ENCODE results near the gene KLHL36.

Gene KLHL36

DNA sequence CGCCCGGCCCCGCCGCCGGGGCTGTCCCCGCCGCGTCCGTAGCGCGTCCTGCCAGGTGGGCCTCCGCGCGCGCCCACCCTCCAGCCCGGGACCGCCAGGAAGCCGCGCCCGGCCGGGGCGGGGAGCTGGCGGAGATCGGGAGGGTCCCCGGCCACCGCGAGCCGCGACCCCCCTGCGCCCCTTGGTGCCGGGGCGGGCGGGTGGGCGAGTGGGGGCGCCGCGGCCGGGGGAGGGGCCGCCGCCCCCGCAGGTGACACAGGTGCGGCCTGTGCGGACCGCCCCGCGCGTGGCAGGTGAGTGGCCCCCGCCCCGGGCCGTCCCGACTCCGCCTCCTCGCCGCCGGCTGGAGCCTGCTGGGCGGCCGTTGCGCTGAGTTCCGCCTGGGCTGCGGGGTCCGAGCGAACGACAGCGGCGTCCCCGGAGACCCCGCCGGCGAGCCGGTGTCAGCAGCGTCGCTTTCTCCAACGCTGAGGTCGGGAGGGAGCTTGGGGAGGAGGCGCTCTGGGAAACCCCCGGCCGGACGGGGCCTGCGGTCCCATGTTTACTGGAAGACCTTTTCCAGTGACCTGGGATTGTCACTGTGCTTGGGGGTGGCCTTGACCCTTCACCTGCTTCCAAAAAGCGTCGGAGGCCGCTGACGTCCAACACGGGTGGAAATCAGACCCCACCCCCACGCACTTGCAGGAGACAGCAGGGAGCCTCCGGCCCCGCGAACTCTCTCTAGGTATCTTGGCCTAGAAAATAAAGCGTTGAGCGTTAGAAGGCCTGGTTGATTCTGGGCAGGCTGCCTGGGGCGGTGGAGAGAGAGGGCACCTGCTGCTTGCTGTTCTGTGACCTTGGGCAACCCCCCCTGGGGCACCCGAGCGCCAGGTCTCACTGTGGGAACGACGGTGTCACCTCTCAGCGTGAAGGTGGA is 542 bp downstream of the KLHL36 start:
- peak; percentile 28 for DNase-seq (ENCODE audit: low read depth)

DNA sequence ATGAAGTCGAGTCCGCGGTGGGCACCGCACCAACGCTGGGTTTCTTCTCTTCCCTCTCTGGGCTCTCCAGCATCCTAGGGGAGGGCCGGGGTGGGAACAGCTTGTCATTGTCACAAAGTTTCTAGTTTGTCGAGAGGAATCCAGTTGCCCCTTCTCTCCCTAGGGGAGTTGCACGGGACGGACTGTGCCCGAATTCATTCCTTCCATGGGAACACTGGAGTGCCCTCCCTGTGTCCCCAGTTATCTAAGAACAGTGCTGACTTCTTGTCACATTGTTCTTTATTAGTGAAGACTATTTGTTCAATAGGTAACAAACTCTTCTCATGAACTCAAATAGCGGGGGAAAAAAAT is 1.2 kb downstream of the KLHL36 start:
- DNase-seq (ENCODE audit: low read depth): no peak

DNA sequence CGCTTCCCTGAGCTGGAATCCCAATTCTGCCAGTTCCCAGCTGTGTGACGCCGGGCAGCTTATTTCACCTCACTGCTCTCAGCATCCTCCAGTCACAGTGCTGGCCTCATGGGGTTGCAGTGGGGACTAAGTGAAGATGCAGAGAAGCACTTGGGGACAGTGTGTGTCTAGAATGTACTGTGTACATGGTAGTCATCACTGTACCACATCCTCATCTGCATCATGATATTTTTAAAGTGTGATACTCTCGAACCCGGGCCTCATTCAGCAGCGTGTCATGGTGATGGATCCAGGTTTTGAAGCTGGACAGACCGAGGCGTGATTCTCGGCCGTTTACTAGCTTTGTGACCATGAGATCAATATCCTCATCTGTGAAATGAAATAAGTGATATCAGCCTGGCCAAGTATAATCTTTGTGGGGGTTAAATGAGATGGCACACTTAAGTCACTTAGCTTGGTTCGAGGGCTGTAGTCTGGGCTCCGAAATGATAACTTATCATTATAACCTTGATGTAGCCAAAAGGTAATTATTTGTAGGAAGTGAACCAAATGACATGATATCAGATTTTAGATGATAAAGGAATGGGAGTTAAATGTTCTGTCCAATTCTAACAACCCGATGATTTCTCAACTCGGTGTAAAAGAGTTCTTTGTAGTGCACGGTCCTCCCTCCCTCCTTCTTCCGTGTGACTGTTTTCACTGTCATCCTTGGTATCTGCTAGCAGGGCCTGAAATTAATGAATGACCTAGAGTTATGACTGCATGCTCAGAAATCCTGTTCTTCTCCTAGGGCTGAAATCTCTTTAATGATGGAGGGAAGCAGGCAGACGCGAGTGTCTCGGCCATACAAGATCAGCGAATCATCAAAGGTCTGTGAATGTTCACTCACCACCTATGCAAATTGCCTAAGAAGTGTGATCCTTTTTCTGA is 2.0 kb downstream of the KLHL36 start:
- no peak for DNase-seq (ENCODE audit: low read depth)

DNA sequence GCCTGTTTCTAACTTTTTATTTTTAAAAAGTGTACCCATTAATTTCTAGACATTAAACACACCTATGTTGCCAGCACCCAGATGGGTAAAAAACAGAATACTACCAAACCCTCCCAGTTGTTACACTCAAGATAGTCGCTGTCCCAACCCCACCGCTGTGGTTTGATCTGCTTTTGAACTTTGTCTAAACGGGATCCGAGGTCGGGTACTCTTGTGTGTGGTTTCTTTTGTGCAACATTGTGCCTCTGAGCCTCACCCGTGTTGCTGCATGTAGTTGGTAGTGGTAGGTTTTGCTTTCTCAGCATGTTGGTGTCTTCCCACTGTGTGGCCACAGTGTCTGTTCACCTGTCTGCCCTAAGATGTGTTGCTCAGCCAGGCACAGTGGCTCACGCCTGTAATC is 4.3 kb downstream of the KLHL36 start:
- DNase-seq (ENCODE audit: low read depth): no peak

DNA sequence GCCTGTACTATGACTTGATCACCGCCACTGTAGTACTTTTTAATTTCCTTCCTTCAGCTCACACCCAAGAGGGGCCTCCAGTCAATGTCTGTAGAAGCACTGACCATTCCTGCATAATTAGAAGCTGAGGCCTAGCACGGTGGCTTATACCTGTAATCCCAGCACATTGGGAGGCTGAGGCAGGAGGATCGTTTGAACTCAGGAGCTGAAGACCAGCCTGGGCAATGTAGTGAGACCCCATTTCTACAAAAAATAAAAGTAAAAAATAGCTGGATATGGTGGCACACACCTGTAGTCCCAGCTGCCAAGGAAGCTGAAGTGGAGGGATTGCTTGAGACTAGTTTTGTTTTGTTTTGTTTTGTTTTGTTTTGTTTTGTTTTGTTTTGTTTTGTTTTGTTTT is 5.9 kb downstream of the KLHL36 start:
- DNase-seq (ENCODE audit: low read depth): no peak

DNA sequence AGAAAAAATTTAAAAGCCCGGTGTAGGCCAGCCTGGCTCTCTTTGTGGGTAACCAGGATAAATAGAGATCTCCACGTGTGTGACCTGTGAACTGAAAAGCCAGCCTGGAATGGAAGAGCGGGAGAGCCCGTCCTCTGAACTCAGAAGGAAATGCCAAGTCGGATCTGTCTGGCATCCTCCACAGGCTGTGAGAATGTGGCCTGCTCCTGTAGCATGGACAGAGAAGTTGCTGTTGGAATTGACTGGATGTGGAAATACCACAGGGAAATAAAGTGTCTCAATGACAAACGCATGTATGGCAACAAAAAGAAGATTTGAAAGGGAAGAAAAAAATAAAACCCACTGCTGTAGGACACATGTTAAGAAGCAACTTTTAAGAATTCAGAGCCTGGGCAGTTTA is 6.7 kb downstream of the KLHL36 start:
- no peak for DNase-seq (ENCODE audit: low read depth)

DNA sequence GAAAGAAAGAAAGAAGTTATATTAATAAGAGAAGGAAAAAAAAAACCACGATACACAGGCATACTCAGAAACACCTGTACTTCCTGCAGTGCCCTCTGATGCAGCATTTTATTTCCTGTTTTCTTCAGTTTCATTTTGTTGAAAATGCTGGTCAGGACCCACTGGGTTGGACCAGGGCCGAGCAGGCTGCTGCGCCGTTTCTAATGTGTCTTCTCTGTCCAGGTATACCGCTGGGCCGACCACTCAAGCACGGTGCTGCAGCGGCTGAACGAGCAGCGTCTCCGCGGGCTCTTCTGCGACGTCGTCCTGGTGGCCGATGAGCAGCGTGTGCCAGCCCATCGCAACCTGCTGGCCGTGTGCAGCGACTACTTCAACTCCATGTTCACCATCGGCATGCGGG is 8.3 kb downstream of the KLHL36 start:
- no peak for DNase-seq (ENCODE audit: low read depth)

DNA sequence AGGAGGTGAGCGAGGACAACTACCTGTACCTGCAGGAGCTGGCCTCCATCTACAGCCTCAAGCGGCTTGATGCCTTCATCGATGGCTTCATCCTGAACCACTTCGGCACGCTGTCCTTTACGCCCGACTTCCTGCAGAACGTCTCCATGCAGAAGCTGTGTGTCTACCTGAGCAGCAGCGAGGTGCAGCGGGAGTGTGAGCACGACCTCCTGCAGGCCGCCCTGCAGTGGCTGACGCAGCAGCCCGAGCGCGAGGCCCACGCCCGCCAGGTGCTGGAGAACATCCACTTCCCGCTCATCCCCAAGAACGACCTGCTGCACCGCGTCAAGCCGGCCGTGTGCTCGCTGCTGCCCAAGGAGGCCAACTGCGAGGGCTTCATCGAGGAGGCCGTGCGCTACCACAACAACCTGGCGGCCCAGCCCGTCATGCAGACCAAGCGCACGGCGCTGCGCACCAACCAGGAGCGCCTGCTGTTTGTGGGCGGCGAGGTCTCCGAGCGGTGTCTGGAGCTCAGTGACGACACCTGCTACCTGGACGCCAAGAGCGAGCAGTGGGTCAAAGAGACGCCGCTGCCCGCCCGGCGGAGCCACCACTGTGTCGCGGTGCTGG is 9.0 kb downstream of the KLHL36 start:
- no peak for DNase-seq (ENCODE audit: low read depth)

DNA sequence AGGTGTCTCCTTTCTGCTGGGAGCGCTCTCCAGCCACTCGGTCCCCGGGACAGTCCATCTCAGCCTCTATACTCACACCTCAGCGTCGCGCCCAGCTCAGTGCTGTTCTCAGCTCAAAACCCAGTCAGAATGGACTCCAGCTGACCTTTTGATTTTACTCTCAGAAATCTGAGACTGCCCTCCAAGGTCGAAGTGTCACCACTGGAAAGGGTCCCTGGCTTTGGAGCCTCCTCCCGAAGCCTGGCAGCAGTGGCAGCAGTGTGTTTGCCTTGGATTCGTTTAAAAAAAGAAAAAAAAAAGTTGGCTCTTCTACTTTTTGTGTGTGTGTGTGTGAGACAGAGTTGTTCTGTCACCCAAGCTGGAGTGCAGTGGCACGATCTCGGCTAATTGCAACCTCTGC is 10.4 kb downstream of the KLHL36 start:
- no peak for DNase-seq (ENCODE audit: low read depth)

DNA sequence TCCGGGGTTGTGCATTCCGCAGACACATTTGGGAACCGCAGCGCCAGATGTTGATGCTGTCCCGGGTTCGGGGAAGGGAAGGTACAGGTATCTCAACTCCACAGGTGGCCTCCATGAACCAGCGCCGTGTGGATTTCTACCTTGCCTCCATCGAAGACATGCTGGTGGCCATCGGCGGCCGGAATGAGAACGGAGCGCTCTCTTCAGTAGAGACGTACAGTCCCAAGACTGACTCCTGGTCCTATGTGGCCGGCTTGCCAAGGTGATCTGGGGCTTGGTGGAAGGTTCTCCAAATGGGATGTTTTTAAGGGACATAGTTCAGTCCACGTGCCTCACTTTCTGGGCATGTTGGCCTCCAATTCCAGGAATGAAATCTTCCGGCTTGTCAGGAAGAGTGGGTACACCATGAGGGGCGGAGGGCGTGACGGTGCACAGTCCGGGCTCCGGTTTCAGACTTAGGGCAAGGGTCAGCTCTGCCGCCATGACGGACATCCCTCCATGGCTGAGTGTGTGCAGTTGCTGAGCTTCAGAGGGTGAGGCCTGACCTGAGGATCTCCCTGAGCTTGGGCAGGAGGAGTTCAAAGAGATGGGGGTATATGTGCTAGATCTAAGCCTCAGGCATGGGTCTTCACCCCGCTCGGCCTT is 11.5 kb downstream of the KLHL36 start:
- no peak for DNase-seq (ENCODE audit: low read depth)

DNA sequence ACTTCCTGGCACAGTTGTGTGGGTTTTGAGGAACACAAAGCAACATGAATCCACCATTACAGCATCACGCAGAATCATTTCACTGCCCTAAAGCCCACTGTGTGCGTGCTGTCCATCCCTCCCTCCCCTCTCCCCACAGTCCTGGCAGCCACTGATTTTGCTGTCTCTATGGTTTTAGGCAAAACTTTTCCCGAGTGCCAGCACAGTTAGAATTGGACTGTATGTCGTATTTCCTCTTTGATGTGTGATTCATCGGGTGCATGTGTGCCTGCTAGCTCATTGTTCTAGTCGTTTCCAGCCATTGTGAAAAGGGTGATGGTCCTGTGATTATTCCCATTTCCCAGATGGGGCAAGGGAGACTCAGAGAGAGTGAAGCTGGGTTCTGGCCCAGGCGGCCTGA is 12.7 kb downstream of the KLHL36 start:
- DNase-seq (ENCODE audit: low read depth): no peak

DNA sequence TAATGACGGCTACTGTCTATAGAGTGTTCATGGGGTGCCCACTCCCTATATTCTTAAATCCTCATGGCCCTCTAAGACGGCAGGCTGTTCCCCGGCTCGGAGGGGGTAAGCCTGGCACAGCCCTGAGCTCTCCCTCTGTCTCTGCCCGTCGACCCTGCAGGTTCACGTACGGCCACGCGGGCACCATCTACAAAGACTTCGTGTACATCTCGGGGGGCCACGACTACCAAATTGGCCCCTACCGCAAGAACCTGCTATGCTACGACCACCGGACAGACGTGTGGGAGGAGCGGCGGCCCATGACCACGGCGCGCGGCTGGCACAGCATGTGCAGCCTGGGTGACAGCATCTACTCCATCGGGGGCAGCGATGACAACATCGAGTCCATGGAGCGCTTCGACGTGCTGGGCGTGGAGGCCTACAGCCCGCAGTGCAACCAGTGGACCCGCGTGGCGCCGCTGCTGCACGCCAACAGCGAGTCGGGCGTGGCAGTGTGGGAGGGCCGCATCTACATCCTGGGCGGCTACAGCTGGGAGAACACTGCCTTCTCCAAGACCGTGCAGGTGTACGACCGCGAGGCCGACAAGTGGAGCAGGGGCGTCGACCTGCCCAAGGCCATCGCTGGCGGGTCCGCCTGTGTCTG is 13.2 kb downstream of the KLHL36 start:
- no peak for DNase-seq (ENCODE audit: low read depth)

DNA sequence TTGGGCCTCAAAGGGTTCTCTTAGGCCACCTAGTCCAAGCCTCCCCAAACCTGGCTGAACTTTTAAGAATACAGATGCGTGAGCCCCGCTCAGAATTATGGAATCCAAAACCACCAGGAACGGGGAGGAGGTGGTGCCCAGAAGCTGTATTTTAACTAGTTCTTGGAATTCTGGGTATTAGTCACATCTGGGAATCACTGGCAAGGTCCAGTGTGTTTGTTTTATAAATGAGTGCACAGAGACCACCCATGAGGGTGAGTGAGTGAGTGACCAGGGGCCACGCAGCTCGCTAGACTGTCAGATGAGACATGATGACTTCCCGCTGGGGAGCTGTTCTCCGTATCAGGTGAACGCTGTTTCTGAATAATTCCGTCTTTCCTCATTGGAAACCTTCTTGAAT is 14.2 kb downstream of the KLHL36 start:
- no peak for DNase-seq (ENCODE audit: low read depth)

DNA sequence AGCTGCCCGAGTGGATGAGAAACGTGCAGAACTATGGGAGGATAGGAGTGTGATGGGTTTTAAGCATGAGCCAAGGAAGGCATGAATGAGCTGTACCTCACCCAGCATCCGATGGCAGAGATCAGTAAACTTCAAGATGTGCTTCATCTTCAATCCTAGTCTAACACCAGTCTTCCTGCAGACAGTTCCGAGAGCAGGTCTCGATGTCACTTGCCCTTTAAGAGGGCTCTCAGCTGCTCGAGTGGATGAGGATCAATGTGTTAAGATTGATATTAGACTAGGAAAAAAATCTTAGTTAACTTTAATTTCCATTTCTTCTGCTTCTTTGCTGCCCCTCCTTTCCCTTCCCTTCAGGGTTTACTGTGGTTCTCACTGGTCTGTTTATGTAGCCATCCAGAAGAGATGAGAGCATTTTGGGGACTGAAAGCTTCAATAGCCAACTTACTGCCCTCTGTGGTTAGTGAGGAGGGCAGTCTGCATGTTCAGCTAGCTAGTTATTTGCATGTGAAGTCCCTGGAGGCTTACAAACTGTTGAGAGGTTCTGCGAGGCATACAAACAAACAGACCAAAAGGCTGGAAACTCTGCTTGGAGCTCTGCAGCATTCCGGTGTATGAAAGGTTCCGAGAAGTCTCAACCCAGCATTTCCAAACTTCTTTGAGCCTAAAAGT is 15.3 kb downstream of the KLHL36 start:
- no peak for DNase-seq (ENCODE audit: low read depth)

DNA sequence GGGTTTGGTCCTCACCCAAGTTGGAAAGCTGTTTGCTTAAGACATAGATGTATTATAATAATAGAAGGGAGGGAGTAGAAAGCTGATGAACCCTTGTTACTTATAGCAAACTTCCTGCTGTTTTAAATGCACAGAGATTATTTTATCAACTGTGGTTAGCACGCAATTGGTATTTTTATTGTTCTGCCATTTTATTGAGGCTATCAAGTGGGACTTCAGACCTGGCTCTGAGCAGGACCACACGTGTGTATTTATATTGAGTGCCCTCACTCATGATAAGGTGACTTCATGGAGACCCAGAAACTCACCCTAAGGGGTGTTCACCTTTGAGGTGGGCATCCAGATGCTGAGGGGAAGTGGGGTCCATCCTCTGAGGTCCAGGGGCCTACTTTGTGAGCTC is 17.0 kb downstream of the KLHL36 start:
- DNase-seq (ENCODE audit: low read depth): no peak

DNA sequence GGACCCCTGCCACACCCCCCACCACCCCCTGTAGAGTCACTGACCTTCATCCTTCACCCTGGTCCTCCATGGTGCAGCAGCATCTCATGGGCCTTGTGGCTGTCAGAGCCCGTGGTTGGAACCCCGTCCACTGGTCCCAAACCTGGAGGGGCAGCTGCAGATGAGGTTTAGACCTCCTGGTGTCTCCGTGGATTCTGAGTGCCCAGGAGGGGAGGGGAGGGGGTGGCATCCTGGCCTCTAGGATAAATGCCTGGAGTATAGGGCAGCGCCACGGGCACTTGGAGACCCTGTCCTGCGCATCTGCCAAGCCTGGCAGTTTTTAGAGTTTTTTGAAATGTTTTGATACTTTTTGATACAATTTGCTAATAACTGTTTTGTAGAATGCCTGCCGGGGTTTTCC is 17.5 kb downstream of the KLHL36 start:
- DNase-seq (ENCODE audit: low read depth): no peak

DNA sequence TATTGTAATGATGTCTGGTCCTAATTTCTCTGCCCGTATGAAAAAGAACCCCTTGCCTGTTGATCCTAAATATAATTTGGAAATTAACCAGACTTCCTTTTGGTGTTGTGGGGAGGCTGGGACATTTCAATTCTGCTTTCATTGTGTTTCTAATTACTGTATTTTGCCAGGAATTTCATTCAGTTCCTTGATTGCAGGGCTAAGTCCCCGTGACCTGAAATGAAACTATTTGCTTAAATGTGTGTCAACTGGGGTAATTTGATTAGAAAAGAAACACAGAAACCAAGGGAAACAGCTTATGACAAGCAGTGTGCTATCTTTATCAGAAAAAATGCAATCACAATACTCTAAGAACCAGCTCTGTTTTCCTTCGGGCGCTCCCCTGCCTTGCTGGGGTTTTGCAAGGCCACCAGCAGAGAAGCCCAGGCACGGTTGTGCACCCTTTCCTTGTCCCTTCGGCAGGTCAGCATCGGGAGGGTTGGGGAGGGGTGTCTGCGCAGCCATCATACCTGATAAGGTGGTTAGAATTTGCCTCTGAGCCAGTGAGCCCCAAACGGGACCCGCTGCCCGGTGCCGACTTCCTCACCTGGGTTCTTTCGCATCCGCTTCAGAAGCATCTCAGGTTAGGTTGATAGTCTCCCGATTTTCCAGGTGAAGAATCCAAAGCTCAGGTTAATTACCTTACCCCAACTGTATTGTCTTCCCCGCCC is 19.4 kb downstream of the KLHL36 start:
- DNase-seq (ENCODE audit: low read depth): no peak

DNA sequence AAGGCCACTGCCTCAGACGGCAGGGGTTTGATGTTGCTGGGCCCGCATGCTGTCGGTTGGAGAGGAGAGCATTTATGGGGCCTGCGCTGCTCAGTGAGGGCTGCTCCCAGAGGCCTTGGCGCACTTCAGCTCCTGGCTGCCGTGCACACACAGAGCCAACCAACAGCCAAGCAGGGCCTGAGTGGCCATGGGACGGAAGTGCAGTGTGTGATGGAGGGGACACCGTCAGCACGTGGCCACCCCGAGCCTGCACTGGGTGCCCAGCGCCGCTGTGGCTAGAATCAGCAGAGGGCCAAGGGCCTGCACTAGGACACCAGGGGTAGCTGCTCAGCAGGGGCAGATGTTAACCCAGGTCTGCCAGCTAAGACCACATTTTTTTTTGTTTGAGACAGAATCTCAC is 21.8 kb downstream of the KLHL36 start:
- DNase-seq (ENCODE audit: low read depth): no peak

DNA sequence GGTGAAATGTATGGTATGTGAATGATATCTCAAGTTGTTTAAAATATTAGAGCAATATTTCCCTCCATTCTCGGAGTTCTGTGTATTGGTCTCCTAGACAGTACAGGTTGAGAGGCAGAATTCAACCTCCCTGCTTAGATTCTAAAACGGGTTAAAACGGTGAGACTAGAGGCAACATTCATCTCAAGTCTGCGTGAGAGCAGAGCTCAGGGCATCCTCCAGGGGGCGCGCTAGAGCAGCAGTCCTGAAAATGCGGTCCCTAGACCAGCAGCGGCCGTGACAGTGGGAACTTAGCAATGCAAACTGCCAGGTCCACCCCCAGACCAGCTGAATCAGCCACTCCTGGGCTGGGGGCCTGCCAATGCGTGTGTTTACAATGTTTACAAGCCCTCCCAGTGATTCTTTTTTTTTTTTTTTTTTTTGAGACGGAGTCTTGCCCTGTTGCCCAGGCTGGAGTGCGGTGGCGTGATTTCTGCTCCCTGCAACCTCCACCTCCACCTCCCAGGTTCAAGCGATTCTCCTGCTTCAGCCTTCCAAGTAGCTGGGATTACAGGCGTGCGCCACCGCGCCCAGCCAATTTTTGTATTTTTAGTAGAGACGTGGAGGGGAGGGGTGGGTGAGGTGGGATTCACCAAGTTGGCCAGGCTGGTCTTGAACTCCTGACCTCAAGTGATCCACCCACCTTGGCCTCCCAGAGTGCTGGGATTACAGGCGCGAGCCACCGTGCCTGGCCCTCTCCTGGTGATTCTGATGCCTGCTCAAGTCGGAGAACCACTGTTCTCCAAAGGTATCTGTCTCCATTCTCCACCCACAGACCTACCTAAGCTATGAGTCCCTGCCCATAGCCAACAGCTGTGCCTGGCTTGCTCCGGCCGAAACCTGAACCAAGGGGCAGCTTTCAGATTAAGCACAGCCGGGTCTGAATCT is 24.2 kb downstream of the KLHL36 start:
- DNase-seq (ENCODE audit: low read depth): peak; percentile 51

DNA sequence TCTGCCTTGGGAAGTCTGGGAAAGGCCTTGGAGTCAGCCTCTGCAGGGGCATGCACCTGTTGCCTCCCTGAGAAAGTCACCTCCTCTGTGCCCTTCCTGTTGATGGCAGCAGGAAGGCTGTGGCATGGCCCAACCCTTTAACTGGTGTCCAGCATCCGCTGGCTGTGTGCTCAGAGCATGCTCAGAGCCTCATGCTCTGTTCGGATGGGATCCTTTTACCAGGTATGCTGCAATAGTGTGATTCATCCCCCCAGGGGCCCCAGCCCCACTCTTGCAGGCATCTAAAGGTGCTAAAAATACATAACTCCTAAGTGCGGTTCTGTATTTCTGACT is 24.9 kb downstream of the KLHL36 start:
- DNase-seq (ENCODE audit: low read depth): no peak

All from T-helper 22 cell (primary cell).